GM12865 (cell line): ENCODE data around the gene PCDH15.

Source experiments
- DNase-seq: peaks from one replicate; pipeline ENCODE4 v3.0.0; 2010; ENCODE audit warnings: low read depth
- H3K4me3 ChIP-seq: 2 replicates; pipeline ENCODE4 v1.5.1; 2011; ENCODE audit warnings: mild to moderate bottlenecking, low read depth, low read length, control low read depth
- CTCF ChIP-seq: IDR thresholded peaks from 2 replicates; pipeline ENCODE4 v1.5.1; 2011; ENCODE audit warnings: low read length, control low read depth, low read depth, inconsistent platforms; ENCODE audit not compliant: insufficient read depth; ENCODE audit errors: missing control alignments

The PCDH15 gene

GRCh38 chr10:54318470-54318869, 482.6 kb downstream of the PCDH15 start:
- no peak overlapping the region for H3K4me3 ChIP-seq

GRCh38 chr10:54314430-54314829, 486.6 kb downstream of the PCDH15 start:
- no peak for TF ChIP-seq CTCF
- DNase-seq: no peak
- H3K4me3 ChIP-seq: no peak overlapping the region

More at GRCh38 chr10:54318470-54318869, 482.6 kb downstream of the PCDH15 start:
- no peak for TF ChIP-seq CTCF
- no peak for DNase-seq

- DNase-seq: no peak
- H3K4me3 ChIP-seq: no peak overlapping the region
- TF ChIP-seq CTCF: no peak
Observed at GRCh38 chr10:54284526-54285193, 516.4 kb downstream of the PCDH15 start.

- H3K4me3 ChIP-seq: no peak overlapping the region
- DNase-seq: no peak
- TF ChIP-seq CTCF: no peak
Observed at GRCh38 chr10:54282012-54282411, 519.0 kb downstream of the PCDH15 start.

GRCh38 chr10:54266395-54266794, 534.6 kb downstream of the PCDH15 start:
- H3K4me3 ChIP-seq: no peak overlapping the region
- no peak for TF ChIP-seq CTCF
- no peak for DNase-seq

- no peak for TF ChIP-seq CTCF
- no peak for DNase-seq
Observed at GRCh38 chr10:54262726-54263125, 538.3 kb downstream of the PCDH15 start.

GRCh38 chr10:54259104-54259503, 541.9 kb downstream of the PCDH15 start:
- no peak for TF ChIP-seq CTCF
- H3K4me3 ChIP-seq: no peak overlapping the region
- no peak for DNase-seq

More at GRCh38 chr10:54262726-54263125, 538.3 kb downstream of the PCDH15 start:
- H3K4me3 ChIP-seq: no peak overlapping the region
